ENCODE data around the gene TSN.

DNA sequence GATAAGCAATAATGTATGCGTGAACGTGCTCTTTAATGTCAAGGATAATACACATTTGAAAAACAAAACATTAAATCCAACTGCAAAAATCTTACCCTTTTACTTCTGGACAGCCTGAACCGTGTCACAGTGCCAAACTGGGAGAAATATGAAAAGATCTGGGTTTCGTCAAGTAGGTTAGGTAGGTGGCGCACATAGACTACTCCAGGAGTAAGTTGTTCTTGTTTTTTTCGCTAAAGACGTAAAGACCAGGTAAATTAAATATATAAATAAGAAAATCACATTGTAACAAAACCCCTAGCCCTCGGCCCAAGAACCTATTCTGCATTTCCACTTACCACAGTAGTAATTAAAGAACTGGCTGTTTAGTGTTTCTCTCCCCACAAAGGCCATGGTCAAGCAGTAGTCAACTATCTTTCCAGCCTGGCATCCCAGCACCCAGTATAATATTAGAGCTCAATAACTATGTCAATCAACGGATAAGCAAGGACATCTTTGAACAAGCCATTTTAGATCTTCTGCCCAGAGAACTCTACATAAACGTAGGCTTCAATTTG lies 19.9 kb upstream of the TSN start:
- TF ChIP-seq, protein P1, sequence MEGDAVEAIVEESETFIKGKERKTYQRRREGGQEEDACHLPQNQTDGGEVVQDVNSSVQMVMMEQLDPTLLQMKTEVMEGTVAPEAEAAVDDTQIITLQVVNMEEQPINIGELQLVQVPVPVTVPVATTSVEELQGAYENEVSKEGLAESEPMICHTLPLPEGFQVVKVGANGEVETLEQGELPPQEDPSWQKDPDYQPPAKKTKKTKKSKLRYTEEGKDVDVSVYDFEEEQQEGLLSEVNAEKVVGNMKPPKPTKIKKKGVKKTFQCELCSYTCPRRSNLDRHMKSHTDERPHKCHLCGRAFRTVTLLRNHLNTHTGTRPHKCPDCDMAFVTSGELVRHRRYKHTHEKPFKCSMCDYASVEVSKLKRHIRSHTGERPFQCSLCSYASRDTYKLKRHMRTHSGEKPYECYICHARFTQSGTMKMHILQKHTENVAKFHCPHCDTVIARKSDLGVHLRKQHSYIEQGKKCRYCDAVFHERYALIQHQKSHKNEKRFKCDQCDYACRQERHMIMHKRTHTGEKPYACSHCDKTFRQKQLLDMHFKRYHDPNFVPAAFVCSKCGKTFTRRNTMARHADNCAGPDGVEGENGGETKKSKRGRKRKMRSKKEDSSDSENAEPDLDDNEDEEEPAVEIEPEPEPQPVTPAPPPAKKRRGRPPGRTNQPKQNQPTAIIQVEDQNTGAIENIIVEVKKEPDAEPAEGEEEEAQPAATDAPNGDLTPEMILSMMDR (IDR thresholded peaks at IDR 0.05 in 2 of 3, conservative IDR thresholded peaks at IDR 0.05 in 1 of 3; ENCODE audit: borderline replicate concordance in 1 of 3, insufficient read depth in 1 of 3, low read depth in 2 of 3, low read length in 2 of 3), result peak; percentile 5 to 26 (median 8); a peak in 1 of 6 replicates
- no peak for TF ChIP-seq POLR2A (IDR thresholded peaks at IDR 0.05; ENCODE audit: borderline replicate concordance, extremely low read depth, insufficient read depth, insufficient read length)
- no peak for TF ChIP-seq ZNF274 (IDR thresholded peaks at IDR 0.05; ENCODE audit: low read depth, low read length)
- TF ChIP-seq SRF (IDR thresholded peaks at IDR 0.05; ENCODE audit: low read depth), result no peak
- TF ChIP-seq, protein P2, sequence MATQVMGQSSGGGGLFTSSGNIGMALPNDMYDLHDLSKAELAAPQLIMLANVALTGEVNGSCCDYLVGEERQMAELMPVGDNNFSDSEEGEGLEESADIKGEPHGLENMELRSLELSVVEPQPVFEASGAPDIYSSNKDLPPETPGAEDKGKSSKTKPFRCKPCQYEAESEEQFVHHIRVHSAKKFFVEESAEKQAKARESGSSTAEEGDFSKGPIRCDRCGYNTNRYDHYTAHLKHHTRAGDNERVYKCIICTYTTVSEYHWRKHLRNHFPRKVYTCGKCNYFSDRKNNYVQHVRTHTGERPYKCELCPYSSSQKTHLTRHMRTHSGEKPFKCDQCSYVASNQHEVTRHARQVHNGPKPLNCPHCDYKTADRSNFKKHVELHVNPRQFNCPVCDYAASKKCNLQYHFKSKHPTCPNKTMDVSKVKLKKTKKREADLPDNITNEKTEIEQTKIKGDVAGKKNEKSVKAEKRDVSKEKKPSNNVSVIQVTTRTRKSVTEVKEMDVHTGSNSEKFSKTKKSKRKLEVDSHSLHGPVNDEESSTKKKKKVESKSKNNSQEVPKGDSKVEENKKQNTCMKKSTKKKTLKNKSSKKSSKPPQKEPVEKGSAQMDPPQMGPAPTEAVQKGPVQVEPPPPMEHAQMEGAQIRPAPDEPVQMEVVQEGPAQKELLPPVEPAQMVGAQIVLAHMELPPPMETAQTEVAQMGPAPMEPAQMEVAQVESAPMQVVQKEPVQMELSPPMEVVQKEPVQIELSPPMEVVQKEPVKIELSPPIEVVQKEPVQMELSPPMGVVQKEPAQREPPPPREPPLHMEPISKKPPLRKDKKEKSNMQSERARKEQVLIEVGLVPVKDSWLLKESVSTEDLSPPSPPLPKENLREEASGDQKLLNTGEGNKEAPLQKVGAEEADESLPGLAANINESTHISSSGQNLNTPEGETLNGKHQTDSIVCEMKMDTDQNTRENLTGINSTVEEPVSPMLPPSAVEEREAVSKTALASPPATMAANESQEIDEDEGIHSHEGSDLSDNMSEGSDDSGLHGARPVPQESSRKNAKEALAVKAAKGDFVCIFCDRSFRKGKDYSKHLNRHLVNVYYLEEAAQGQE (IDR thresholded peaks at IDR 0.05; ENCODE audit: low read depth), result no peak
- TF ChIP-seq YY1 (IDR thresholded peaks at IDR 0.05; ENCODE audit: extremely low read depth, insufficient replicate concordance, low read depth, low read length), result no peak
